HepG2 (cell line): Measurements from ENCODE around the gene WWC2. TPM values are rescaled to one million over a fixed set of nuclear protein-coding genes. Genes with fewer than 3 reads are reported as not detected.

Experiments used
- ATAC-seq: fragments of 200-7000 bp; cut with Tn5 transposase; 3 replicates; pipeline ENCODE4 v1.9.1; 2020; ENCODE audit warnings: mild to moderate bottlenecking, moderate library complexity
- BruUV-seq: library from RNA; stranded (reverse); fragments of 400-500 nt; replicated peaks from 2 replicates; lab custom pipeline; 2021; lab: Mats Ljungman, UMichigan
- CTCF ChIA-PET: fragments of 300-600 bp; formaldehyde crosslinking; extraction: SDS; loops from one replicate; lab custom pipeline; 2021; ENCODE audit warnings: low total read pairs, inconsistent platforms, low intra/inter-chr PET ratio; lab: Yijun Ruan, JAX
- POLR2A ChIA-PET: fragments of 350-600 bp; sonication (Branson Sonifier 250); formaldehyde crosslinking; loops from one replicate; lab custom pipeline; 2020; ENCODE audit warnings: antibody characterized with exemption, inconsistent platforms; lab: Yijun Ruan, JAX
- DNase-seq: peaks from one replicate; pipeline ENCODE4 v3.0.0-alpha.2; 2015; ENCODE audit warnings: low spot score
- FAIRE-seq: peaks from 3 replicates; lab custom pipeline; 2011; peaks lifted over from hg19 to GRCh38; lab: Jason Lieb, UNC
- H2AFZ ChIP-seq: one replicate; pipeline ENCODE4 v1.6.1; 2011; ENCODE audit warnings: low read length, inconsistent platforms
- H3K27ac ChIP-seq: fragments of 300-600 bp; 3 replicates; pipeline ENCODE4 v1.8.0; 2011; ENCODE audit warnings: mixed run types, mild to moderate bottlenecking, mixed read lengths, low read length, inconsistent platforms; ENCODE audit not compliant: insufficient read depth; ENCODE audit errors: extremely low read length
- H3K27me3 ChIP-seq, 2 experiments: fragments of 200-600 bp in 1 of 2; 2 replicates in 1 of 2; 3 replicates in 1 of 2; pipeline versions ENCODE4 v1.6.0 to v1.8.0; 2011; ENCODE audit warnings: low read length in 2 of 2, mild to moderate bottlenecking in 2 of 2, moderate library complexity in 2 of 2, inconsistent platforms in 1 of 2; ENCODE audit not compliant: insufficient read depth in 2 of 2, control insufficient read depth in 1 of 2
- H3K36me3 ChIP-seq, 2 experiments: fragments of 200-600 bp in 1 of 2; replicated peaks in 1 of 2; 2 replicates in 1 of 2; 3 replicates in 1 of 2; pipeline versions ENCODE4 v1.5.1 to v1.8.0; 2011; ENCODE audit warnings: low read length in 2 of 2, inconsistent platforms in 1 of 2; ENCODE audit not compliant: insufficient read depth in 2 of 2, control insufficient read depth in 1 of 2
- H3K4me1 ChIP-seq: 2 replicates; pipeline ENCODE4 v1.5.1; 2012; ENCODE audit warnings: low read length, inconsistent platforms; ENCODE audit not compliant: insufficient read depth
- H3K4me2 ChIP-seq: 2 replicates; pipeline ENCODE4 v1.6.0; 2011; ENCODE audit warnings: low read depth, low read length, inconsistent platforms
- H3K4me3 ChIP-seq, 3 experiments: fragments of 200-600 bp in 1 of 3; sonication (generic), shearing (Covaris generic) in 1 of 3; replicated peaks in 1 of 3; 2 replicates each; pipeline ENCODE4 v1.5.1; 2011 to 2016; ENCODE audit warnings: low read length in 3 of 3, inconsistent platforms in 2 of 3, low read depth in 2 of 3, mild to moderate bottlenecking in 2 of 3, control low read depth in 1 of 3, mixed read lengths in 1 of 3; ENCODE audit not compliant: insufficient read depth in 1 of 3
- H3K79me2 ChIP-seq: one replicate; pipeline ENCODE4 v1.6.1; 2011; ENCODE audit warnings: low read length, inconsistent platforms; ENCODE audit not compliant: insufficient read depth
- H3K9ac ChIP-seq: 2 replicates; pipeline ENCODE4 v1.6.0; 2011; ENCODE audit warnings: mild to moderate bottlenecking, low read depth, low read length, inconsistent platforms; ENCODE audit not compliant: insufficient read depth
- H3K9me3 ChIP-seq: 2 replicates; pipeline ENCODE4 v1.5.1; 2012; ENCODE audit warnings: mild to moderate bottlenecking, low read length
- H4K20me1 ChIP-seq: 2 replicates; pipeline ENCODE4 v1.6.0; 2011; ENCODE audit warnings: inconsistent platforms, mild to moderate bottlenecking, low read length, moderate library complexity; ENCODE audit not compliant: insufficient read depth
- CBFB ChIP-seq: sonication (generic); formaldehyde crosslinking; IDR thresholded peaks from 2 replicates; pipeline ENCODE4 v1.4.0; 2020; ENCODE audit warnings: missing genetic modification reagents
- CSRNP2 ChIP-seq: sonication (generic); formaldehyde crosslinking; conservative IDR thresholded peaks from 2 replicates; pipeline ENCODE4 v1.8.0; 2022; ENCODE audit warnings: low read depth, missing genetic modification reagents
- ISL2 ChIP-seq: sonication (generic); formaldehyde crosslinking; IDR thresholded peaks from 2 replicates; pipeline ENCODE4 v1.5.0; 2020; ENCODE audit warnings: missing genetic modification reagents
- KDM4B ChIP-seq: sonication (generic); formaldehyde crosslinking; IDR thresholded peaks from 2 replicates; pipeline ENCODE4 v1.4.0; 2020; ENCODE audit warnings: missing genetic modification reagents
- NR2F2 ChIP-seq: IDR thresholded peaks from 2 replicates; pipeline ENCODE4 v1.6.1; 2012; ENCODE audit warnings: low read depth, inconsistent platforms, borderline replicate concordance
- POGZ ChIP-seq: sonication (generic); formaldehyde crosslinking; IDR thresholded peaks from 2 replicates; pipeline ENCODE4 v1.4.0; 2020; ENCODE audit warnings: mild to moderate bottlenecking, missing genetic modification reagents
- SALL1 ChIP-seq: sonication (generic); formaldehyde crosslinking; IDR thresholded peaks from 2 replicates; pipeline ENCODE4 v1.8.0; 2022; ENCODE audit warnings: mild to moderate bottlenecking, missing genetic modification reagents
- SIN3B ChIP-seq: fragments of 150-350 bp; IDR thresholded peaks from 2 replicates; pipeline ENCODE4 v1.6.1; 2014; ENCODE audit warnings: low read length
- WIZ ChIP-seq: sonication (generic); formaldehyde crosslinking; IDR thresholded peaks from 2 replicates; pipeline ENCODE4 v1.5.1; 2020; ENCODE audit warnings: mild to moderate bottlenecking, missing genetic modification reagents
- ZFP36L2 ChIP-seq: sonication (generic); formaldehyde crosslinking; IDR thresholded peaks from 2 replicates; pipeline ENCODE4 v1.4.0; 2020; ENCODE audit warnings: missing genetic modification reagents
- ZNF484 ChIP-seq: sonication (generic); formaldehyde crosslinking; IDR thresholded peaks from 2 replicates; pipeline ENCODE4 v1.5.1; 2020; ENCODE audit warnings: mild to moderate bottlenecking, low read depth, missing genetic modification reagents, borderline replicate concordance
- ZNF496 ChIP-seq: sonication (generic); formaldehyde crosslinking; IDR thresholded peaks from 2 replicates; pipeline ENCODE4 v1.8.1; 2023; ENCODE audit warnings: mild to moderate bottlenecking, moderate library complexity, missing genetic modification reagents; ENCODE audit not compliant: insufficient replicate concordance
- ZNF556 ChIP-seq: sonication (generic); formaldehyde crosslinking; IDR thresholded peaks from 2 replicates; pipeline ENCODE4 v1.4.0; 2020; ENCODE audit warnings: mild to moderate bottlenecking, missing genetic modification reagents, borderline replicate concordance
- ZNF652 ChIP-seq: IDR thresholded peaks from 2 replicates; pipeline ENCODE4 v1.6.1; 2016; ENCODE audit warnings: low read depth, borderline replicate concordance
- ZNF674 ChIP-seq: sonication (generic); formaldehyde crosslinking; IDR thresholded peaks from 2 replicates; pipeline ENCODE4 v1.5.0; 2020; ENCODE audit warnings: low read depth, mild to moderate bottlenecking, missing genetic modification reagents
- ZNF746 ChIP-seq: sonication (generic); formaldehyde crosslinking; IDR thresholded peaks from 2 replicates; pipeline ENCODE4 v1.8.0; 2022; ENCODE audit warnings: mild to moderate bottlenecking, missing genetic modification reagents
- ZNF777 ChIP-seq: sonication (generic); formaldehyde crosslinking; IDR thresholded peaks from 2 replicates; pipeline ENCODE4 v1.4.0; 2020; ENCODE audit warnings: missing genetic modification reagents
- ZNF879 ChIP-seq: sonication (generic); formaldehyde crosslinking; IDR thresholded peaks from 2 replicates; pipeline ENCODE4 v1.8.1; 2023; ENCODE audit warnings: missing genetic modification reagents
- ZSCAN21 ChIP-seq: sonication (generic); formaldehyde crosslinking; IDR thresholded peaks from 2 replicates; pipeline ENCODE4 v1.8.0; 2022; ENCODE audit warnings: mild to moderate bottlenecking, missing genetic modification reagents, moderate library complexity, borderline replicate concordance
- ZSCAN25 ChIP-seq: sonication (generic); formaldehyde crosslinking; IDR thresholded peaks from 2 replicates; pipeline ENCODE4 v1.8.0; 2022; ENCODE audit warnings: mild to moderate bottlenecking, missing genetic modification reagents
- WGBS: methylation state at CpG from one replicate; pipeline ENCODE4 v1.1.6; 2017; ENCODE audit warnings: low lambda C conversion rate; 5-methylcytosine and 5-hydroxymethylcytosine counted together
- in situ Hi-C: cut with HindIII; loops from 2 replicates; pipeline ENCODE4 v1.10.0; 2017; ENCODE audit warnings: low pct_unique_long_range_greater_than_20kb; ENCODE audit not compliant: extremely low pct_ligation_motif_present
- intact Hi-C: fragments of 100-400 bp; cut with micrococcal nuclease; formaldehyde crosslinking; loops from one replicate; pipeline ENCODE4 v1.10.0; 2022; ENCODE audit not compliant: unreplicated experiment
- polyA plus RNA-seq, 8 experiments: library from polyadenylated mRNA; depleted of rRNA in 3 of 8; stranded (reverse) in 7 of 8; unstranded in 1 of 8; fragments of >200 nt; fragmentation: Illumina TruSeq in 4 of 8; extraction: Trizol in 4 of 8; gene quantifications; 2 replicates each; pipeline versions ENCODE4 v1.2.1 to v1.2.3, GENCODE V29; 2011 to 2016; ENCODE audit warnings: low read depth in 4 of 8, missing spikeins in 1 of 8, mixed read lengths in 1 of 8; ENCODE audit not compliant: insufficient read depth in 1 of 8
- total RNA-seq, 5 experiments: library from RNA; depleted of rRNA; stranded (reverse); fragments of >200 nt; fragmentation: Illumina TruSeq; extraction: Trizol; gene quantifications; 2 replicates each; pipeline ENCODE4 v1.2.3, GENCODE V29; 2016; ENCODE audit warnings: low read depth in 1 of 5
- TF ChIP-seq, protein P1 (sequence below): sonication (generic); formaldehyde crosslinking; IDR thresholded peaks from 2 replicates; pipeline ENCODE4 v1.8.1; 2023; ENCODE audit warnings: missing genetic modification reagents, mild to moderate bottlenecking, borderline replicate concordance

WWC2 gene
- total and polyA plus RNA-seq, 2 of the 13 experiments (the other 11 are each of a cell fraction or from before 2014, with no cell fraction given): 40.0 to 50.1 TPM

GRCh38 chr4:183264614-183265013 lies 165.6 kb downstream of the WWC2 start:
- FAIRE-seq: no peak
- 100% methylated on average over 1 of the region's 1 CpG for WGBS
- BruUV-seq: no TSS peak
- no peaks in the 10 kb centered on the region for H3K79me2 ChIP-seq
- no peak overlapping the region for H3K9ac ChIP-seq
- no peaks in the 10 kb centered on the region for H3K9me3 ChIP-seq
- peaks cover 30% of the 10 kb centered on the region for H3K4me1 ChIP-seq
- H3K4me2 ChIP-seq: no peak overlapping the region
- H3K27me3 ChIP-seq: no peaks in the 10 kb centered on the region
- DNase-seq: no peak
- no peak overlapping the region for H3K27ac ChIP-seq
- no peak overlapping the region for H3K4me3 ChIP-seq
- POLR2A ChIA-PET: no interaction called here
- CTCF ChIA-PET: no interaction called here
- TF ChIP-seq ZNF652 (CRISPR knock-in tag) (no peak), ISL2 (CRISPR knock-in tag) (no peak), WIZ (CRISPR knock-in tag) (no peak), ZSCAN21 (no peak), ZNF777 (CRISPR knock-in tag) (no peak), ZNF556 (CRISPR knock-in tag) (no peak), ZSCAN25 (CRISPR knock-in tag) (no peak), SALL1 (CRISPR knock-in tag) (no peak)
- TF ChIP-seq, all 625 proteins: peak for 0
- intact Hi-C loops (loop anchor here (5.0 kb wide), 1 partner anchor 112 kb away; no protein-coding TSS in a partner anchor), in situ Hi-C loops (loop anchor here (5.0 kb wide), 1 partner anchor 327 kb away; no protein-coding TSS in a partner anchor)
- Histone ChIP-seq H2AFZ (no peak overlapping the region), H4K20me1 (peaks cover 5% of the 10 kb centered on the region), H3K36me3 (peaks cover 20 to 75% of the 10 kb centered on the region in 2 experiments)
- ATAC-seq: no peak

GRCh38 chr4:183266371-183266770 lies 167.3 kb downstream of the WWC2 start:
- ATAC-seq: no peak
- Histone ChIP-seq H3K9me3 (no peaks in the 10 kb centered on the region), H3K4me1 (peaks cover 13% of the 10 kb centered on the region), H3K27me3 (no peaks in the 10 kb centered on the region), H3K4me3 (no peak overlapping the region), H3K27ac (no peak overlapping the region), H3K79me2 (no peaks in the 10 kb centered on the region), H4K20me1 (peaks cover 5% of the 10 kb centered on the region), H3K9ac (no peak overlapping the region), H3K36me3 (peaks cover 16 to 77% of the 10 kb centered on the region in 2 experiments), H3K4me2 (no peak overlapping the region), H2AFZ (no peak overlapping the region)
- intact Hi-C loops (no loop called here), in situ Hi-C loops (no loop called here)
- no TSS peak for BruUV-seq
- DNase-seq: no peak
- no peak for FAIRE-seq
- ChIA-PET POLR2A (no interaction called here), CTCF (no interaction called here)
- WGBS: 100% methylated on average over 3 of the region's 3 CpGs
- no peak for TF ChIP-seq ZFP36L2 (CRISPR knock-in tag)
- no peak for TF ChIP-seq ZNF496 (CRISPR knock-in tag)
- TF ChIP-seq ZNF746 (CRISPR knock-in tag): no peak
- TF ChIP-seq POGZ (CRISPR knock-in tag): no peak
- TF ChIP-seq CSRNP2: no peak
- no peak for TF ChIP-seq CBFB (CRISPR knock-in tag)
- TF ChIP-seq ZNF674 (CRISPR knock-in tag): no peak
- no peak for TF ChIP-seq SIN3B
- no peak for TF ChIP-seq NR2F2
- TF ChIP-seq, protein P1, sequence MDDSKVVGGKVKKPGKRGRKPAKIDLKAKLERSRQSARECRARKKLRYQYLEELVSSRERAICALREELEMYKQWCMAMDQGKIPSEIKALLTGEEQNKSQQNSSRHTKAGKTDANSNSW: no peak
- TF ChIP-seq ZNF484 (CRISPR knock-in tag): no peak
- TF ChIP-seq KDM4B: no peak
- no peak for TF ChIP-seq ZNF879 (CRISPR knock-in tag)
